Fibroblast of pulmonary artery (primary cell): ENCODE measurements around the gene CREG2.
A peak's percentile ranks its signal among the peaks of the same experiment; 100 is the strongest.

Source experiments
- DNase-seq: peaks from one replicate; pipeline ENCODE4 v3.0.0-alpha.2; 2010; ENCODE audit warnings: low read depth
- H3K4me3 ChIP-seq: replicated peaks from 2 replicates; pipeline ENCODE4 v1.5.1; 2011; ENCODE audit warnings: low read depth, mild to moderate bottlenecking, control low read depth, low read length, moderate library complexity
- CTCF ChIP-seq: IDR thresholded peaks from 2 replicates; pipeline ENCODE4 v1.5.1; 2011; ENCODE audit warnings: mild to moderate bottlenecking, control low read depth, low read length, inconsistent platforms; ENCODE audit errors: missing control alignments

The CREG2 gene

DNA sequence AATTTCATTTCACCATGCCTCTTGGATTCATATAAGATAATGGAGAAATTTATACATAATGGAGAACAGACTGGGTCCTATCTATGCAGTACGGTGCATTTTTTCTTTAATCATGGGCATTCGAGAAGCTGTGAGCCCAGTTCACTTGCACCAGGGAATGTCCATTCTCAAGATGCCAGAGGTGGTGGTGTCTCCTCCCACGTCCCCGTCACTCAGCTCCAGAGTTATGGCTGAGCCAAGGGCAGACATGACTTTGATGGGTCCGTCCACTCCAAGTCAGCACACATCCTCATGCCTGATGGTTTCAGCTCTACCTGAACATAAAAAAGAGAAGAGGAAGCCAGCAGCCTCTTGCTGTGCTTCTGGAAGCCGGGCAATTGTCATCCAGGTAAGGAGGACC, 42.1 kb upstream of the CREG2 start:
- TF ChIP-seq CTCF = no peak
- H3K4me3 ChIP-seq = no peak overlapping the region
- no peak for DNase-seq

DNA sequence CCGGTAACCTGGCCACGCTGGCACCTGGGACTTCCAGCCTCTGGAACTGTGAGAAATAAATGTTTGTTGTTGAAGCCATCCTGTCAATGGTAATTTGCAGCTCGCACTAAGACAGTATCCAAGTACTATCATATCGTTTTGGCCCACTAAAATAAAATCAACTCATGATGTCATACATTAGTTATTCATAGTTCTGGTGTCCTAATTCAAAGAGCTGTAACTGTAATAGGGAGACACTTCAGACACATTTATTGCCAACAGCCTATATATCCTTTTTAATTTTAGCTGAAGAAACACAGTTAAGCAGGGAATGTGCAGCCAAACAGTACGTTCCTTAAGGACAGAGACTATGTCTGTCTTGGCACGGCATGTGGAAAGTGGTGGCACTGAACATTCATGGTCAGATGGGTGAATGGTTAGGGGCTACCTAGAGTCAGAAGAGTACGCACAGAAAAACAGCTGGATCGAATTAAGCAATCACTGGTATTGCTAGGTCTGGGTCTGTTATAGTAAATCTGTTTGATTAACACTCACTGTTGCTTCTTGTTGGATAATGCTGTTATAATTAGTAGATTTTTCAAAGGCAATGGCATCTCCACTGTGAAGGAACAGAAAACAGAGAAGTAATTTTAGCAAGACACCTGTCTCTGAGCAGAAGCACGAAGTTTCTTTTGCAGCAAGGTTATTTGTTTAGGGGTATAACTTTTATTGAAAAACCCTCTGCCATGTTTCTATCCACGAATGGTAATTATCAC, 41.3 kb upstream of the CREG2 start:
- no peak overlapping the region for H3K4me3 ChIP-seq
- TF ChIP-seq CTCF = no peak
- DNase-seq = no peak

GRCh38 chr2:101427743-101428142, 40.4 kb upstream of the CREG2 start:
- TF ChIP-seq CTCF = no peak
- no peak overlapping the region for H3K4me3 ChIP-seq
- DNase-seq = no peak

DNA sequence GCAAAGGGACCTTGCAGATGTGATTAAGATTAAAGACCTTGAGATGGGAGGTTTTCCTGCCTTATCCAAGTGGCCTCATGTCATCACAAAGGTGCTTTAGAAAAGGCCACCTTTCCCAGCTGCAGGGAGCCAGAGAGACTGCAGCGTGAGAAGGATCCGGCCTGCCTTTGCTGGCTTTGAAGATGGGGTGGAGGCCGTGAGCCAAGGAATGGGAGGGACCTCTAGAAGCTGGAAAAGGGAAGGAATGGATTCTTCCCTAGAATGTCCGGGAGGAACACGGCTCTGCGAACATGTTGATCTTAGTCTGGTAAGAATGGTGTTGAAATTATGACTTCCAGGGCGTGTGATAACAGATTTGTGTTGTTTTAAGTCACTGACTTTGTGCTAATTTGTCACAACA, 39.9 kb upstream of the CREG2 start:
- no peak for DNase-seq
- no peak for TF ChIP-seq CTCF

GRCh38 chr2:101426822-101427221, 39.5 kb upstream of the CREG2 start:
- no peak for DNase-seq
- H3K4me3 ChIP-seq = no peak overlapping the region
- no peak for TF ChIP-seq CTCF

More for the DNA sequence above, 39.9 kb upstream of the CREG2 start:
- no peak overlapping the region for H3K4me3 ChIP-seq

GRCh38 chr2:101420623-101421022, 33.3 kb upstream of the CREG2 start:
- no peak for TF ChIP-seq CTCF
- no peak overlapping the region for H3K4me3 ChIP-seq
- peak; percentile 45 for DNase-seq

- TF ChIP-seq CTCF = peak; percentile 84
- no peak overlapping the region for H3K4me3 ChIP-seq
- DNase-seq = peak; percentile 85
These were observed 31.9 kb upstream of the CREG2 start for GRCh38 chr2:101419096-101419663.
